HepG2 (cell line): ENCODE measurements around the gene USP30. TPM values are rescaled to one million over a fixed set of nuclear protein-coding genes. Genes with fewer than 3 reads are reported as not detected.

Experiments
- CENPT ChIP-seq: sonication (generic); formaldehyde crosslinking; IDR thresholded peaks from 2 replicates; pipeline ENCODE4 v1.8.0; 2022; ENCODE audit warnings: low read depth, mild to moderate bottlenecking, moderate library complexity, missing genetic modification reagents
- GMEB1 ChIP-seq: sonication (generic); formaldehyde crosslinking; IDR thresholded peaks from 2 replicates; pipeline ENCODE4 v1.5.1; 2020; ENCODE audit warnings: missing genetic modification reagents, mild to moderate bottlenecking, borderline replicate concordance
- HNRNPL ChIP-seq: fragments of 200-400 bp; formaldehyde crosslinking; IDR thresholded peaks from 2 replicates; pipeline ENCODE4 v1.6.1; 2017; ENCODE audit warnings: mild to moderate bottlenecking, low read depth, low read length
- KMT2A ChIP-seq: sonication (generic); formaldehyde crosslinking; IDR thresholded peaks from 2 replicates; pipeline ENCODE4 v1.4.0; 2020; ENCODE audit warnings: missing genetic modification reagents
- POLR2A ChIP-seq, 2 experiments: IDR thresholded peaks; 2 replicates each; pipeline ENCODE4 v1.6.1; 2011; ENCODE audit warnings: low read depth in 2 of 2, low read length in 2 of 2, mild to moderate bottlenecking in 1 of 2, moderate library complexity in 1 of 2; ENCODE audit not compliant: insufficient read depth in 1 of 2
- THAP11 ChIP-seq: IDR thresholded peaks from 2 replicates; pipeline ENCODE4 v1.6.1; 2016; ENCODE audit warnings: missing biosample characterization, missing genetic modification reagents
- THAP9 ChIP-seq: sonication (generic); formaldehyde crosslinking; IDR thresholded peaks from 2 replicates; pipeline ENCODE4; 2020; ENCODE audit warnings: missing genetic modification reagents, mild to moderate bottlenecking, borderline replicate concordance
- TRAFD1 ChIP-seq: sonication (generic); formaldehyde crosslinking; IDR thresholded peaks from 2 replicates; pipeline ENCODE4 v1.5.1; 2020; ENCODE audit warnings: missing genetic modification reagents, mild to moderate bottlenecking, borderline replicate concordance
- ZFP62 ChIP-seq: sonication (generic); formaldehyde crosslinking; IDR thresholded peaks from 2 replicates; pipeline ENCODE4 v1.4.0; 2020; ENCODE audit warnings: missing genetic modification reagents
- ZFX ChIP-seq: sonication (generic); formaldehyde crosslinking; IDR thresholded peaks from 2 replicates; pipeline ENCODE4 v1.4.0; 2020; ENCODE audit warnings: mild to moderate bottlenecking, low read depth, missing genetic modification reagents, moderate library complexity
- ZMAT5 ChIP-seq: sonication (generic); formaldehyde crosslinking; IDR thresholded peaks from 2 replicates; pipeline ENCODE4 v1.5.0; 2020; ENCODE audit warnings: mild to moderate bottlenecking, low read depth, missing genetic modification reagents, borderline replicate concordance
- ZNF180 ChIP-seq: sonication (generic); formaldehyde crosslinking; IDR thresholded peaks from 2 replicates; pipeline ENCODE4 v1.4.0; 2020; ENCODE audit warnings: low read depth, missing genetic modification reagents, borderline replicate concordance
- ZNF276 ChIP-seq: sonication (generic); formaldehyde crosslinking; IDR thresholded peaks from 2 replicates; pipeline ENCODE4 v1.4.0; 2020; ENCODE audit warnings: mild to moderate bottlenecking, low read depth, missing genetic modification reagents
- ZNF331 ChIP-seq: sonication (generic); formaldehyde crosslinking; IDR thresholded peaks from 2 replicates; pipeline ENCODE4 v1.4.0; 2020; ENCODE audit warnings: missing genetic modification reagents
- ZNF414 ChIP-seq: sonication (generic); formaldehyde crosslinking; IDR thresholded peaks from 2 replicates; pipeline ENCODE4 v1.5.0; 2020; ENCODE audit warnings: missing genetic modification reagents
- ZNF558 ChIP-seq: sonication (generic); formaldehyde crosslinking; IDR thresholded peaks from 2 replicates; pipeline ENCODE4 v1.9.0; 2022; ENCODE audit warnings: mild to moderate bottlenecking, missing genetic modification reagents, borderline replicate concordance
- ZNF709 ChIP-seq: sonication (generic); formaldehyde crosslinking; IDR thresholded peaks from 2 replicates; pipeline ENCODE4 v1.5.0; 2020; ENCODE audit warnings: mild to moderate bottlenecking, missing genetic modification reagents
- ZNF773 ChIP-seq: sonication (generic); formaldehyde crosslinking; IDR thresholded peaks from 2 replicates; pipeline ENCODE4 v1.4.0; 2020; ENCODE audit warnings: missing genetic modification reagents, borderline replicate concordance
- ZSCAN31 ChIP-seq: sonication (generic); formaldehyde crosslinking; IDR thresholded peaks from 2 replicates; pipeline ENCODE4 v1.5.0; 2020; ENCODE audit warnings: low read depth, mild to moderate bottlenecking, missing genetic modification reagents
- polyA plus RNA-seq, 8 experiments: library from polyadenylated mRNA; depleted of rRNA in 3 of 8; stranded (reverse) in 7 of 8; unstranded in 1 of 8; fragments of >200 nt; fragmentation: Illumina TruSeq in 4 of 8; extraction: Trizol in 4 of 8; gene quantifications; 2 replicates each; pipeline versions ENCODE4 v1.2.1 to v1.2.3, GENCODE V29; 2011 to 2016; ENCODE audit warnings: low read depth in 4 of 8, missing spikeins in 1 of 8, mixed read lengths in 1 of 8; ENCODE audit not compliant: insufficient read depth in 1 of 8
- total RNA-seq, 5 experiments: library from RNA; depleted of rRNA; stranded (reverse); fragments of >200 nt; fragmentation: Illumina TruSeq; extraction: Trizol; gene quantifications; 2 replicates each; pipeline ENCODE4 v1.2.3, GENCODE V29; 2016; ENCODE audit warnings: low read depth in 1 of 5

The USP30 gene
- total and polyA plus RNA-seq, 2 of the 13 experiments (the other 11 are each of a cell fraction or from before 2014, with no cell fraction given) = 11.2 to 20.8 TPM

GRCh38 chr12:109098183-109098604, 45.8 kb downstream of the USP30 start (continued):
- TF ChIP-seq TRAFD1 (no peak), ZFP62 (CRISPR knock-in tag) (no peak), ZNF773 (CRISPR knock-in tag) (peak; percentile 22; the same call in 1 of the 2 replicates), HNRNPL (no peak), ZMAT5 (CRISPR knock-in tag) (no peak), ZNF180 (CRISPR knock-in tag) (no peak), GMEB1 (0 out of 2 replicates have a peak, but pooled peaks have one; percentile 12), ZNF558 (CRISPR knock-in tag) (no peak), THAP9 (CRISPR knock-in tag) (peak; percentile 18; the same call in 1 of the 2 replicates), KMT2A (peak; percentile 66; the same call in 1 of the 2 replicates), POLR2A (IDR thresholded peaks at IDR 0.05; ENCODE audit: insufficient read depth in 1 of 2, low read depth in 2 of 2, low read length in 2 of 2) (peak in 1 of 2 experiments; percentile 43; a peak in 1 of 4 replicates), ZNF331 (CRISPR knock-in tag) (no peak), ZNF414 (CRISPR knock-in tag) (0 out of 2 replicates have a peak, but pooled peaks have one; percentile 66), ZFX (CRISPR knock-in tag) (peak; percentile 76), THAP11 (CRISPR knock-in tag) (0 out of 2 replicates have a peak, but pooled peaks have one; percentile 38), ZSCAN31 (CRISPR knock-in tag) (0 out of 2 replicates have a peak, but pooled peaks have one; percentile 28), ZNF276 (CRISPR knock-in tag) (no peak), ZNF709 (CRISPR knock-in tag) (0 out of 2 replicates have a peak, but pooled peaks have one; percentile 20), CENPT (CRISPR knock-in tag) (no peak)
